ENCODE measurements around the gene KCNJ9. TPM values are rescaled to one million over a fixed set of nuclear protein-coding genes. Genes with fewer than 3 reads are reported as not detected.

The KCNJ9 gene
- total and polyA plus RNA-seq, 2 donors, result 0.04 to 0.26 TPM

DNA sequence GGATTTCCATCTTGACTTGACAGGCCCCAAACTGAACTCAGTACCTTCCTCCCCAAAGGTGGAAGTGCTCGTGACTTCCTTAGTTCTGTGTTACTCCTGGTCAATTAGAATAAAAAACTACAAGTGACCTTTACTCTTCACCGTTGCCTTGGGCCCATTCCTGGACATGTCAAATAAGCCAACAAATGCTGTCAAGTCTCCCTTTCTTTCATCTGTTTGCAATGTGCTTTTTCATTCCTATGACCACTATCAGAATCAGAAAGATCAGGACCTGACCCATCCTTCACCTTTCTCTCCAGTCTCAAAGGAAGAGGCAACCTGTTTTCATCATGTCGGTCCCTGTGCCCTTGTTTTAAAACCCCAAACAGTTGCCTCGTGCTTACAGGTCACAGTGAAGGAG, 6.5 kb upstream of the KCNJ9 start:
- H3K4me1 ChIP-seq (ENCODE audit: insufficient read depth), result no peaks in the 10 kb centered on the region
- H3K27ac ChIP-seq (ENCODE audit: low read depth), result no peak overlapping the region
- no peak overlapping the region for H3K4me3 ChIP-seq (ENCODE audit: low read depth, low read length)
- no peak for DNase-seq (ENCODE audit: extremely low spot score)
- 75% methylated on average over 4 of the region's 4 CpGs for WGBS
- H3K36me3 ChIP-seq (ENCODE audit: insufficient read depth), result no peaks in the 10 kb centered on the region

DNA sequence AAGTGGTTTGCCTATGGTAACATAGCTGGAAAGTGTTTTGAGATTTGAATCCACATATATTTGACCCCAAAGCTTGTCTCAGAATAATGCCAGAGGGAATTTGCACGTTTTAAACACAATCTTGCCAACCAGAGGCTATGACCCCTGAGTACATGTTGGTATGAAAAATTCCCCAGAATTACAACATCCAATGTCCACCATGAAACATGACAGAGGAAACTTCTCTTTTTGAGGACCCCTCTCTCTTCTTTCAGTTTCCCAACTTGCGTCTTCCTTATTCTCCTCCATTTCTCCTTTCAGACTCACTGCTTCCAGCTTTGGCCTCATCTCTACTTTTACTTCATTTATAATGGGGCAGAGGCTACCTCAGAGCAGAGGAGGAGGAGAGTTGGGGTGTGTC, 5.5 kb upstream of the KCNJ9 start:
- no peaks in the 10 kb centered on the region for H3K4me1 ChIP-seq (ENCODE audit: insufficient read depth)
- WGBS, result 58% methylated on average over 2 of the region's 2 CpGs
- H3K4me3 ChIP-seq (ENCODE audit: low read depth, low read length), result no peak overlapping the region
- no peaks in the 10 kb centered on the region for H3K36me3 ChIP-seq (ENCODE audit: insufficient read depth)
- no peak overlapping the region for H3K27ac ChIP-seq (ENCODE audit: low read depth)
- DNase-seq (ENCODE audit: extremely low spot score), result no peak

DNA sequence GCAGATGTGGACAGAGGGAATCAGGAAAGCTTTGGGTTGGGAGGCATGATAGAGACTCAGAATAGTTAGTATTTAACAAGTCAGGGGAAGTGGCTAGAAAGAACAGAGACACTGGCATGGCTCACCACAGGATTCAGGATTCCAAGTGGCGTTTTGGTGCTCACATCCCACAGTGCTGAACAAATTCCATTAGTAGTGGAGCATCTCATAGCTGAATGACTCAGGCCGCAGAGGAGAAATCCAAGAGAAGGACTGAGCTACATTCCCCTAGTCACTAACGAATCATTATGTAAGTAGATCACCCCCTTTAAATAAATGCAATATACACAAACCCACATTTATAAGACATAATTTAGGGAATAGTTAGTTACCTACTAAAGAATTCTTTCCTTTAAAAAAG, 5.0 kb upstream of the KCNJ9 start:
- H3K27ac ChIP-seq (ENCODE audit: low read depth), result no peak overlapping the region
- no peaks in the 10 kb centered on the region for H3K36me3 ChIP-seq (ENCODE audit: insufficient read depth)
- H3K4me1 ChIP-seq (ENCODE audit: insufficient read depth), result no peaks in the 10 kb centered on the region
- no peak for DNase-seq (ENCODE audit: extremely low spot score)
- 77% methylated on average over 3 of the region's 3 CpGs for WGBS
- no peak overlapping the region for H3K4me3 ChIP-seq (ENCODE audit: low read depth, low read length)

DNA sequence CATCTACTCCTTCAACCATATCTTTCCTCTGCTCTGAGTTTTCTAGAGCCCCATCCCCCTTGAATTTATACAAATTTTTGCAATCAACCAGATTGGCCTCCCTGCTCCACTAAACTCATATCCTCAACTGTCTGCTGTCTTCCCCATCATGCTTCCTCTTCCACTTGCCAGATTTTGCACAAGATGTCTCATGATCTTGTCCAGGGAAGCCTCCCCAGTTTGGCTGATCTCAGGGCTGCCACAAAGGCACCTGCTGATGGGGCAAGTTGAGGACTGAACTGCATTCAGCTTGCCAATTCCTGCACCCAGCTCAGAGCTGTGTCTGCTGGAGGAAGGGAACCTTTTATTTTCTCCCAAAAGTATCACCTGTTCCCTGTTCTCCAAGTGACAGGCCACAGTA, 3.9 kb upstream of the KCNJ9 start:
- no peak for DNase-seq (ENCODE audit: extremely low spot score)
- no peak overlapping the region for H3K4me3 ChIP-seq (ENCODE audit: low read depth, low read length)
- no peaks in the 10 kb centered on the region for H3K4me1 ChIP-seq (ENCODE audit: insufficient read depth)
- H3K36me3 ChIP-seq (ENCODE audit: insufficient read depth), result no peaks in the 10 kb centered on the region
- no peak overlapping the region for H3K27ac ChIP-seq (ENCODE audit: low read depth)

DNA sequence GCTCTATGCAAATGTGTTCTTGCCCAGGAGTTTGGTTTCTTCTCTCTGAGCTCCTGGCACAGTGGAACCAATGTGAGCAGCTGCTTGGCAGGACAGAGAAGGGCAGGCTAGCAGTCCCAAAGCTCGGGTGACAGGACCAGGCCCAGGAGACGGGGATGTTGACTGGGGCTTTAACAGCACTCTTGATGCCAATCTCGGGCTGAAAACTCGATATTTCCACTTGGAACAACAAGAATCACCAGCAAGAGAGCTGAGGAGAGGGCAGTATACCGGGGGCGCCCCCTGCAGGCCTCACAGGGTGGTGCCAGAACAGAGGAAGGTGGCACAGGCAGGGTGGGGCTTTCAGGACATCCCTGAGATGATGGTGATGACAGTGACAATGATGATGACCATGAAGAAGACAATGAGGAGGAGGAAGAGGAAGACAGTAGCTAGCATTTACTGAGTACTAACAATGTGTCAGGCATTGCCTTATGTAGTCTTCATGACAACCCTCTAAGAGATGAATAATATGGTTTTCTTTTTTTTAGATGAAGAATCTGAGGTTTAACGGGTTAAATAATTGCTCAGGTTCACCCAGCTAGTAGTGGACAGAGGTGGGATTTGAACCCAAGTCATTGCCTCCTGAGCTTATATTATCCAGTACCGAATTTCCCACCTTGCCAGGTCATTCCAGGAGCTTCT, 2.7 kb upstream of the KCNJ9 start:
- WGBS, result 26% methylated on average over 8 of the region's 8 CpGs
- no peak for DNase-seq (ENCODE audit: extremely low spot score)
- H3K27ac ChIP-seq (ENCODE audit: low read depth), result no peak overlapping the region
- no peaks in the 10 kb centered on the region for H3K36me3 ChIP-seq (ENCODE audit: insufficient read depth)
- H3K4me1 ChIP-seq (ENCODE audit: insufficient read depth), result no peaks in the 10 kb centered on the region
- H3K4me3 ChIP-seq (ENCODE audit: low read depth, low read length), result no peak overlapping the region

DNA sequence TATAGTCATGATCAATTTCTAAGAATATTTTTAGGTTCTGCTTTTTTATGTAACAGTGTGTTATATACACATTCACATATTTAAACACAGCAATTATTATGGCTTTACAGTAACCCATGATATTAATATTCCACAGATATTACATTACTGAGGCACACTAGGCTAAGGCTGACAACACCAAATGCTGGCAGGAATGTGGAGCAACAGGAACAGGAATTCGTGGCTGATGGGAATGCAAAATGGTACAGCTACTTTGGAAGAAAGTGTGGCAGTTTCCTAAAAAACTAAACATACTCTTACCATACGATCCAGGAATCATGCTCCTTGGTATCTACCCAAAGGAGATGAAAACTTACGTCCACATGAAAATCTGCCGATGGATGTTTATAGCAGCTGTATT, 1.9 kb upstream of the KCNJ9 start:
- peaks cover 2% of the 10 kb centered on the region for H3K4me1 ChIP-seq (ENCODE audit: insufficient read depth)
- H3K4me3 ChIP-seq (ENCODE audit: low read depth, low read length), result no peak overlapping the region
- no peaks in the 10 kb centered on the region for H3K36me3 ChIP-seq (ENCODE audit: insufficient read depth)
- no peak overlapping the region for H3K27ac ChIP-seq (ENCODE audit: low read depth)
- WGBS, result 75% methylated on average over 4 of the region's 4 CpGs
- no peak for DNase-seq (ENCODE audit: extremely low spot score)

DNA sequence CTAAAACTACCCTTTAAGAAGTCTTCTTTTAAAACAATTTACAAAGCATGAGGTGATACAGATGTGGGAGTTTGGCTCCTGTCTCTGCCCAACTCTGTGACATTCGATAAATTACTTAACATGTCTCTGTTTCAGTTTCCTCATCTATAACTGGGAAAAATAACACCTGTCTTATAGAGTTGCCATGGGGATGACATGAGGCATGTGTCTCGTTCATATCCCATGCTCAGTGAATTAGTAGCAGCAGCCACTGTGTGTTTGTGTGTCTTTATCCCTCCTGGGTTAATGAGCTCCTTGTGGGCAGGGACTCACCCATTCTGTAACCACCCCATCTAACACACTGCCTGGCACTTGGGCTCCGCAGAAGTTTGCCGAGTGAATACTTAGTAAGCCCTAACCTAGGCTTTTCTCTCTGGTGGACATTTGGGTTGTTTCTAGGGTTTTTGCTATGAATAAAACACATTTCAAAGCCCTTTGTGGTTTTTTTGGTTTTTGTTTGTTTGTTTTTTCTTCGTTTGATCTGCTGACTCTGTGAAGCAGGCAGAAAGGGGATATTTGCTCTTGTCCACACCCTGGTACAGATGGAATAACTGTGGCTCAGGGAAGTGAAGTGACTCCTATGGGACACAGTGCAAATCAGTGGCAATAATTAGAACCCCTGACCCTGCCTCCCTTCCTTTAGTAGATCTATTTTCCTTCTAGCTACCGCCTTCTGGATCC, 797 bp upstream of the KCNJ9 start:
- no peaks in the 10 kb centered on the region for H3K36me3 ChIP-seq (ENCODE audit: insufficient read depth)
- no peak for DNase-seq (ENCODE audit: extremely low spot score)
- H3K4me1 ChIP-seq (ENCODE audit: insufficient read depth), result peaks cover 2% of the 10 kb centered on the region
- 58% methylated on average over 6 of the region's 6 CpGs for WGBS
- no peak overlapping the region for H3K27ac ChIP-seq (ENCODE audit: low read depth)
- H3K4me3 ChIP-seq (ENCODE audit: low read depth, low read length), result no peak overlapping the region

DNA sequence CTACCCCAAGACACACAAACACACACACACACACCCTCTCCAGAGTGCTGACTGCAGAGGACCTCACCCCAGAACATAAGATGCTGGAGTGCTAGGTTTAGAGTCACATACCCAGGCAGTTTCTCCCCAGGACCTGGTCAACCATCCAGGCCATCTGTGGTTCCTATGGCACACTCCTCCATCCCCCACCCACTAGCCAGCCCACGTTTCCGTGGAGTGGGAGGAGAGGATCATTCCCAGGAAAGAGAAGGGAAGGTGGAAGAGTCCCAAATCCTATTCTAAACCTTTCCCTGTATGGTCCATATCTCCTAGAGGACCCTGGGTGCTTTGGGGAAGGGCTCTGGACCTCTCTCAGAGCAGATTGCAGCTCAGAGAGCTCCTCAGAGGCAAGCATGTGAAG, 1.1 kb downstream of the KCNJ9 start:
- H3K36me3 ChIP-seq (ENCODE audit: insufficient read depth), result no peaks in the 10 kb centered on the region
- H3K4me3 ChIP-seq (ENCODE audit: low read depth, low read length), result no peak overlapping the region
- H3K4me1 ChIP-seq (ENCODE audit: insufficient read depth), result peaks cover 2% of the 10 kb centered on the region
- no peak overlapping the region for H3K27ac ChIP-seq (ENCODE audit: low read depth)
- DNase-seq (ENCODE audit: extremely low spot score), result no peak
- 53% methylated on average over 2 of the region's 2 CpGs for WGBS

DNA sequence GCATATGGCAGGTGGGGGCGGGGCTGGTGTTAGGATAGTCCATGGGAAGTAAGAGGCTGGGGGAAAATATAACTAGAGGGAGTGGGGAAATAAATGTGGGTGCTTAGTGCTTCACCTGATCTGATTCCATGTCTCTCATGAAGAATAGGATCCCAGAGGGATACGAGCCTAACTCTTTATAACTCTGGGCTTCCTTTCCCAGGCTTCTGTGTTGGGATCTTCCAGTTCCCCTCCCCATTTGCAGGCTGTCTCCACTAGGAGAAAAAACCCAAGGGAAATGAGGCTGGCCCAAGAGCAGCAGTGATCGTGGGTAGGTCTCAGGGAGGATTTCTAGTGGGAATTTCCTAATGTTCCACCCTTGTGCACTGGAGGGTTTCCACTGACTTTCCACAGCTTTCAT, 1.6 kb downstream of the KCNJ9 start:
- Histone ChIP-seq H3K4me3 (ENCODE audit: low read depth, low read length) (no peak overlapping the region), H3K4me1 (ENCODE audit: insufficient read depth) (peaks cover 2% of the 10 kb centered on the region), H3K36me3 (ENCODE audit: insufficient read depth) (no peaks in the 10 kb centered on the region), H3K27ac (ENCODE audit: low read depth) (no peak overlapping the region)
- no peak for DNase-seq (ENCODE audit: extremely low spot score)
- WGBS, result 60% methylated on average over 3 of the region's 3 CpGs

DNA sequence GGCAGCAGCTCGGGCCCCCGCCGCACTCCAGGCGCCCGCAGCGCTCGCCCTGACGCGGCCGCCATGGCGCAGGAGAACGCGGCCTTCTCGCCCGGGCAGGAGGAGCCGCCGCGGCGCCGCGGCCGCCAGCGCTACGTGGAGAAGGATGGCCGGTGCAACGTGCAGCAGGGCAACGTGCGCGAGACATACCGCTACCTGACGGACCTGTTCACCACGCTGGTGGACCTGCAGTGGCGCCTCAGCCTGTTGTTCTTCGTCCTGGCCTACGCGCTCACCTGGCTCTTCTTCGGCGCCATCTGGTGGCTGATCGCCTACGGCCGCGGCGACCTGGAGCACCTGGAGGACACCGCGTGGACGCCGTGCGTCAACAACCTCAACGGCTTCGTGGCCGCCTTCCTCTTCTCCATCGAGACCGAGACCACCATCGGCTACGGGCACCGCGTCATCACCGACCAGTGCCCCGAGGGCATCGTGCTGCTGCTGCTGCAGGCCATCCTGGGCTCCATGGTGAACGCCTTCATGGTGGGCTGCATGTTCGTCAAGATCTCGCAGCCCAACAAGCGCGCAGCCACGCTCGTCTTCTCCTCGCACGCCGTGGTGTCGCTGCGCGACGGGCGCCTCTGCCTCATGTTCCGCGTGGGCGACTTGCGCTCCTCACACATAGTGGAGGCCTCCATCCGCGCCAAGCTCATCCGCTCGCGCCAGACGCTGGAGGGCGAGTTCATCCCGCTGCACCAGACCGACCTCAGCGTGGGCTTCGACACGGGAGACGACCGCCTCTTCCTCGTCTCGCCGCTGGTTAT, 2.8 kb downstream of the KCNJ9 start:
- Histone ChIP-seq H3K4me3 (ENCODE audit: low read depth, low read length) (peak overlapping the region; percentile 38), H3K36me3 (ENCODE audit: insufficient read depth) (peaks cover 2% of the 10 kb centered on the region), H3K4me1 (ENCODE audit: insufficient read depth) (peaks cover 2% of the 10 kb centered on the region), H3K27ac (ENCODE audit: low read depth) (no peak overlapping the region)
- WGBS, result 19% methylated on average over 96 of the region's 96 CpGs
- no peak for DNase-seq (ENCODE audit: extremely low spot score)

DNA sequence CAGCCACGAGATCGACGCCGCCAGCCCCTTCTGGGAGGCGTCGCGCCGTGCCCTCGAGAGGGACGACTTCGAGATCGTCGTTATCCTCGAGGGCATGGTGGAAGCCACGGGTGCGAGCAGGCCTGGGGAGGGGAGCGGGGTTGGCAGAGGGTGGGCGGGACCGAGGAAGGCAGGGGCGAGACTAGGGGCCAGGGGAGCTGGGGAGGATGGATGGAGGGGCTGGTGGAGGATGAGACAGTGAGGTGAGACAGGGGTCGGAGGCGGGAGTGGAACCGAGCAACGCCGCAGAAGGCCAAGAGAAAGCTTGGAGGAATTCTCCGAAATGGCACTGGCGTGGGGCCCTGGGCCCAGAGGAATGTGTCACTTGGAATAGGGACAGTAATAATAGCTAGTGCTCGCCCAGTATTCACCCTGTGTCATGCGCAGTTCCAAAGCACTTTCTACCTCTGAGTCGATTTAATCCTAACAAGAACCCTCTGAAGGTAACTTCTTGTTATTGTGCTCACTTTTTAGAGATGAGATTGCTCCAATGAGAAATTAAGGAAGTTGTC, 3.5 kb downstream of the KCNJ9 start:
- H3K27ac ChIP-seq (ENCODE audit: low read depth), result no peak overlapping the region
- H3K36me3 ChIP-seq (ENCODE audit: insufficient read depth), result peaks cover 2% of the 10 kb centered on the region
- no peak overlapping the region for H3K4me3 ChIP-seq (ENCODE audit: low read depth, low read length)
- no peak for DNase-seq (ENCODE audit: extremely low spot score)
- WGBS, result 81% methylated on average over 30 of the region's 30 CpGs
- peaks cover 2% of the 10 kb centered on the region for H3K4me1 ChIP-seq (ENCODE audit: insufficient read depth)

DNA sequence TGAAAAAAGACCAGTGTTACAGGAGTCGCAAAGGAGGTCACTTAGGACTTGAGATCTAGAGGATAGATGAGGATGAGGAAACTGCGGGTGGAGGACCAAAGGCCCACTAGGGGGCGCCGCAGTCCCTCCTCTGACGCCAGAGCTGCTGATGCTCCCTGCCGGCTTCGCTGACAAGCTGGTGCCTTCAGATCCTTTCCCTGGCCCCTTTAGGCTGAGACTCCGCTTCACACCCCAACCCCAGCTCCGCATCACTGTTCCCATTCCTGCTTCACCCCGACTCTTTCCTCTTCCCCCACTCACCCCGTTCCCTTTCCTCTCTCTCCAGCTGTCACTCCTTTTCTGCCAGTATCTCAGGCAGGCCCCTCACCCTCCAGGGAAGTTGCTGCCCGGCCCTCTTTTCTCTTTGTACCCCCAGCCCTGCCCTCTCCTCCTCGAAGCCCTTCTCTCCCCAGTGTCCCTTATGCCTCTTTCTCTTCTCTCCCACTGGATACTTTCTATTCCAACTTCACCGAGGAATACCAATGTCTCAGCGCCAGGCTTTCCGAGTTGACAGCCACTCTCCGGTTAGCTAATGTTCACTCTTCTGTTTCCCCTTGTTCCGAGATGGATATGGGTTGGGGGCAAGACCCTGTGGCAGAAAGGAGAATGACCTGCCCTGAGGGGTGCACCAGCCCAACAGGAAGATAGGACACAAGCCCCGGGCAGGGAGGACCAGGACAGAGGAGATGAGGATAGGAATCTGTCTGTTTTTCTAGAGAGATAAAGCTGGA, 4.5 kb downstream of the KCNJ9 start:
- WGBS, result 53% methylated on average over 19 of the region's 19 CpGs
- Histone ChIP-seq H3K4me3 (ENCODE audit: low read depth, low read length) (no peak overlapping the region), H3K36me3 (ENCODE audit: insufficient read depth) (peaks cover 2% of the 10 kb centered on the region), H3K27ac (ENCODE audit: low read depth) (no peak overlapping the region), H3K4me1 (ENCODE audit: insufficient read depth) (peaks cover 2% of the 10 kb centered on the region)
- no peak for DNase-seq (ENCODE audit: extremely low spot score)

DNA sequence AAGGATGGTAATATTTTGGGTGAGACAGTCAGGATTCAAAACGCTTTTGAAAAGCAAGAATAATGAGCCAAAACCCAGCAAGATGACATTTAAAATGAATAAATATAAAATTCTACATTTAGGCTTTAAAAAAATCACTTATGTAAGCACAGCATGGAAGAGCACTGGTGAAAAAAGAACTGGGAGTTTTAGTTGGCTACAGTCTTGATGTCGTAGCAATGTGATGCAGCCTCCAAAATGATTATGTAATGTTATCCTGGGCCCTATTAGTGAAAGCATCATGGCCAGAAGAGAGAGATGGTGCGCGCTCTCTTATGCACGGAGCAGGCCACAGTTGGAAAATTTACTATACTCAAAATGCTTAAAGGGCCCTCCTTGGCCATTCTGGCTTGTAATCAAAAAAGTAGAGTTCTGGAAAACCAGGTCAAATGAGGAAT, 5.1 kb downstream of the KCNJ9 start:
- H3K27ac ChIP-seq (ENCODE audit: low read depth), result no peak overlapping the region
- peaks cover 2% of the 10 kb centered on the region for H3K4me1 ChIP-seq (ENCODE audit: insufficient read depth)
- no peak for DNase-seq (ENCODE audit: extremely low spot score)
- H3K4me3 ChIP-seq (ENCODE audit: low read depth, low read length), result no peak overlapping the region
- H3K36me3 ChIP-seq (ENCODE audit: insufficient read depth), result peaks cover 2% of the 10 kb centered on the region
- 71% methylated on average over 5 of the region's 5 CpGs for WGBS
